ENCODE results near the gene LSAMP.
A peak's percentile ranks its signal among the peaks of the same experiment; 100 is the strongest.

The LSAMP gene

DNA sequence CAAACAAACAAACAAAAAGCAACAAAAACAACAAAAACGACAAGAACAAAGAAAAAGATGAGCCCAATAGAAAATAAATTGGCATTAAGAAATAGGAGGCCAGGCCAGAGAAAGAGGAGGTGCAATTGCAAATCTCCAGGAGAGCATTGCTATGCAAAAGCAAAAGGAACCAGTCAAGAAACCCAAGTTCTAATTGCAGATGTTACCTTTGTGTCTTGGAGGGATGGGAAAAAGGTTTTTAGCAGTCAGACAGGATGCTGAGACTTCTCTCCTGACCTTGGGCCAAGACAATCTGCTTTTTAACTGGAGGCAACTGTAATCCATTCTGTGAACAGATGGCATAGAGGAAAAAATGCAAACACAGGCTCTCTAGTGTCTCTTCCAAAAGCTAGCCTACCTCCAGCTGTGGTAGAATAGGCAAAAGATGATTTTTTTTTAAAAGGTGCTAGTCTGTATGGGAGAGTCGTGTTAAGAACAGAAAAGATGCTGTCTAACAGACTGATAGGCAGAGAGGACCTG, 56.4 kb downstream of the LSAMP start:
- DNase-seq, result no peak
- in situ Hi-C loops (cut with HindIII; ENCODE audit: low pct_ligation_motif_present, low pct_unique_long_range_greater_than_20kb, low sequenced_read_pairs), result no loop called here

DNA sequence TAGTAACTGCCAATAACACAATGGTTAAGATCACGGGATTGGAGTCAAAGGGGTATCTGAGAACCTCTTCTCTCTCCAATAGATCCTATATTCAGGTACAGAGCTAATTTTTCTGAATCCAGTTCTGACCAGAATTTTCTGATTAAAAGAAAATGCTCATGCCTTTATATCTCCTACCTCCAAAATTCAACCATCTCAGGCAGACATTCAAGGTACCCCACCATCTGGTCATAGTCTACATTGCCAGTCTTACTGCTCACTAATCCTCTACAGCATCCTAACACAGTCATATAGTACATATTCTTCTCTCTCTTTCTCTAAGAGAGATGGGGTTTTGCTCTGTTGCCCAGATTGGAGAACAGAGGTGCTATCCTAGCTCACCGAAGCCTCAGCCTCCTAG, 59.1 kb downstream of the LSAMP start:
- no peak for DNase-seq
- in situ Hi-C loops (cut with HindIII; ENCODE audit: low pct_ligation_motif_present, low pct_unique_long_range_greater_than_20kb, low sequenced_read_pairs), result no loop called here

DNA sequence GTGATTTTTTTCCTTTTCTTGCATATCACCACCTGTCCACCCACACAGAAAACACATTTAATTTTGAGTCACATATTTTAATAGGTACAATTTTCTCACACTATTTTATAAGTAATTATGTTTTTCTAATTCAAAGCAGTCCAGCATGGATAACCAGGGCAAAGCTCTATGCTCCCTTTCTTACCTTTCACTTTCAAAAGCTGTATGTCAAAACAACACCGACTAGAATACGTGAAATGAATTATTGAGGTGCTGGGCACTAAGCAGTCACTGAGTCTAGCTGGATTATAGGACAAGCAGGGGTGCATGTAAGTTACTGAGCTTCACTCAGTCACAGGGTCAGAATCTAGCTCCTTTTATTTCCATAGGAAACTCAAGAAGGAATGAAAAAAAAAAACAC, 60.6 kb downstream of the LSAMP start:
- DNase-seq, result no peak
- in situ Hi-C loops (cut with HindIII; ENCODE audit: low pct_ligation_motif_present, low pct_unique_long_range_greater_than_20kb, low sequenced_read_pairs), result no loop called here

GRCh38 chr3:116378077-116378476, 67.2 kb downstream of the LSAMP start:
- no peak for DNase-seq
- in situ Hi-C loops (cut with HindIII; ENCODE audit: low pct_ligation_motif_present, low pct_unique_long_range_greater_than_20kb, low sequenced_read_pairs), result no loop called here

GRCh38 chr3:116374901-116375300, 70.4 kb downstream of the LSAMP start:
- in situ Hi-C loops (cut with HindIII; ENCODE audit: low pct_ligation_motif_present, low pct_unique_long_range_greater_than_20kb, low sequenced_read_pairs), result no loop called here
- DNase-seq, result no peak

GRCh38 chr3:116367761-116368395, 77.4 kb downstream of the LSAMP start:
- DNase-seq, result no peak
- in situ Hi-C loops (cut with HindIII; ENCODE audit: low pct_ligation_motif_present, low pct_unique_long_range_greater_than_20kb, low sequenced_read_pairs), result no loop called here

DNA sequence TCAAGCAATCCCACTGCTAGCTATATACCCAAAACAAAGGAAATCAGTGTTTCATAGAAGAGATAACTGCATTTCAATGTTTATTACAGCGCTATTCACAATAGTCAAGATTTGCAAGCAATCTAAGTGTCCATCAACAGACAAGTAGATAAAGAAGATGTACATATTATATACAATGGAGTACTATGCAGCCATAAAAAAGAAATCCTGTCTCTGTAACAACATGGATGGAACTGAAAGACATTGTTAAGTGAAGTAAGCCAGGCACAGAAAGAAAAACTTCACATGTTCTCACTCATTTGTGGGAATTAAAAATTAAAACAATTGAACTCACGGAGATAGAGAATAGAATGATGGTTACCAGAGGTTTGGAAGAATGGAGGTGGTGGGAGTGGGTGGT, 89.2 kb downstream of the LSAMP start:
- no peak for DNase-seq
- in situ Hi-C loops (cut with HindIII; ENCODE audit: low pct_ligation_motif_present, low pct_unique_long_range_greater_than_20kb, low sequenced_read_pairs), result no loop called here

GRCh38 chr3:116354382-116354781, 90.9 kb downstream of the LSAMP start:
- DNase-seq, result no peak
- in situ Hi-C loops (cut with HindIII; ENCODE audit: low pct_ligation_motif_present, low pct_unique_long_range_greater_than_20kb, low sequenced_read_pairs), result no loop called here

DNA sequence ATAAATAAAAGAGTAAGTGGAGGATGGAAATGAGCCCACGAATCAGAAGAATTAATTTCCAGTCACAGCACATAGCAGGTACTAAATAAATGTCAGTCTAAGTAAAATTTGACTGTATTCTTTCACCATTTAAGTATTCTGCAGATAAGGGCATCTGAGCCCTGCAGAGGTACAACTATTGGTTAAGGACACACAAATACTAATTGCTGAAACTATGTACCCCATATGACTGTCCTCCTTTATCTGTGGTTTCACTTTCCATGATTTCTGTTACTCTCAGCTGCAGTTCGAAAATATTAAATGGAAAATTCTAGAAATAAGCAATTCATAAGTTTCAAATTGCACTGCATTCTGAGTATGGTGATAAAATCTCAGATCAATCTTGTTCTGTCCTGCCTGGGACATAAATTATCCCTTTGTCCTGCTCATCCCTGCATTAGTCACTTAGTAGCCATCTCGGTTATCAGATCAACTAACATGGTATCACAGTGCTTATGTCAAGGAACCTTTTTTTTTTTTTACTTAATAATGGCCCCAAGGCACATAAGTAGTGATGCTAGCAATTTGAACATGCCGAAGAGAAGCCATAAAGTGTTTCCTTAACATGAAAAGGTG, 95.1 kb downstream of the LSAMP start:
- no peak for DNase-seq
- in situ Hi-C loops (cut with HindIII; ENCODE audit: low pct_ligation_motif_present, low pct_unique_long_range_greater_than_20kb, low sequenced_read_pairs), result no loop called here

- in situ Hi-C loops (cut with HindIII; ENCODE audit: low pct_ligation_motif_present, low pct_unique_long_range_greater_than_20kb, low sequenced_read_pairs), result no loop called here
- no peak for DNase-seq
Measured at GRCh38 chr3:116348216-116348615, 97.1 kb downstream of the LSAMP start.

DNA sequence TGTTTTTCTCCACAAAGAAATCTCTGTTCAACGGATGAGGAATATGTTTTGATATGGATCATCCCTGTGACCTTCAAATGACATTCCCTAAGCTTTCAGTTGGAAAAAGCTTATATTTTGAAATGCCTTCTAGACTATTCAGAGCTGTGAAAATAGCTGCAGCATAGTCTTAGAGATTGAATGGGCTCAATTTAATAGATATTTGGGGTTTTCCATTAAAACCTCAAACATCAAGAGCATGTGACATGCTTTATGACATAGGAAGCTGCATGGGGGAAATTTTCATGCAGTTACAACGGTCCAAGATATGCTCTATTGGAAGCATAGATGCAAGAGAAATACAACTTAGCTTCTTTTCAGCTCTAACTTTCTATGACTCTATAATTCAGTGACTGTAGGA, 102.8 kb downstream of the LSAMP start:
- DNase-seq, result no peak
- in situ Hi-C loops (cut with HindIII; ENCODE audit: low pct_ligation_motif_present, low pct_unique_long_range_greater_than_20kb, low sequenced_read_pairs), result no loop called here

DNA sequence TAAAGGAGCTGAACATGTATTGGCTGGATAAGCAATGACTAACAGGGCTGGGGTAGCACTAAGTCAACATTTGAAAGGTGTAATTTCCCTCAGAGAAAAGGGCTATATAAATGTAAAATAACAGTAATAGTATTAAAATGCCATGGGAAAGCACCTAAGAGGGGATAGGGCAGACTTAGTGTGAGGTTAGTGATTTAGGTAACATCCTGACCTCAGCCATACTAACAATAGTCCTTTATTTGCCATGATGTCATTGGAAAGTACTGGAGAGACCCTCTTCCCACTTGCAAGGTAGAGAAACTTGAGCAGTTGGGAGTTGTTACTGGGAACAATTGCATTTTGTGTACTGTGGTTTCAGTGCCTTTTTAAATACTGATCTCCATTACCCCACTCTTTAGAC, 103.4 kb downstream of the LSAMP start:
- DNase-seq, result no peak

DNA sequence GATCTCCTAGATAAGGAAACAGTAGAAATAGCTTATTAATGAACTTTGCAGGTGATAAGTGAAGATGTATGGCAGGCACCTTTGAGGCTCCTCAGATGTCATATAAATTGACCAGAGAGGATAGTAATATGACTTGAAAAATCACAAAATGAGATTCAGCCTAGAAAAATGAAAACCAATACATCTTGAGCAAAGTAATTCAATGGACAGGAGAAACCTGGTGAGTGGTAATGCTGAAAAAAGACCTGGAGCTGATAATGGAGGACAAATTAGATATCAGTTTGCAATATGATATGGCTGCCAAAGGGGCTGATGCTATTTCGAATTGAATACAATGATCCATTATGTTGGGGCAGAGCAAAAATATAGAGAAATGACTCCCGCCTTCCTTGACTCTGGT, 103.9 kb downstream of the LSAMP start:
- in situ Hi-C loops (cut with HindIII; ENCODE audit: low pct_ligation_motif_present, low pct_unique_long_range_greater_than_20kb, low sequenced_read_pairs), result no loop called here
- DNase-seq, result no peak

More for the DNA sequence above, 103.4 kb downstream of the LSAMP start:
- in situ Hi-C loops (cut with HindIII; ENCODE audit: low pct_ligation_motif_present, low pct_unique_long_range_greater_than_20kb, low sequenced_read_pairs), result no loop called here

DNA sequence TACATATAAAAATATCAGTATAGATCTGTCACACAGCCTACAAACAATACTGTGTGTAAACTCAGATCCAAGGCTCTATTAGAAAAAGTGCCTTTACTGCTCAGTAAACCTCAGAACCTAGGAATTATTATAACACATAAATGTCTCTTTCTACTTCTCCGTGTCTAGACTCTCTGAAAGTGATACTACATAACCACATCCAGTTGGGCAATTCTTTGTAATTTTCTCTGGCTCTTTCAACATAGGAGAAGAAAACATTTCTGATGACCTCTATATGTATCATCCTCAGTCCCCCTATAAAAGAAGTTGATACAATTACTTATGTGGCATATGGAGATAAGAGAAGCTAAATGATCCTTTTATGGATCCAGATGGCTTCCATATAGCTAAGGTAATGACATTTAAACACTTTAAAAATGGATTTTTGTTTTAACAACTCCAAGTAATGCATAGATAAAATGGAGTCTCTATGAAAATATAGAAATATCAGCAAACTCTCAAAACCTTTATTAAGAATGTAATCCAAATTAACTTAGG, 104.5 kb downstream of the LSAMP start:
- no peak for DNase-seq
- in situ Hi-C loops (cut with HindIII; ENCODE audit: low pct_ligation_motif_present, low pct_unique_long_range_greater_than_20kb, low sequenced_read_pairs), result no loop called here

DNA sequence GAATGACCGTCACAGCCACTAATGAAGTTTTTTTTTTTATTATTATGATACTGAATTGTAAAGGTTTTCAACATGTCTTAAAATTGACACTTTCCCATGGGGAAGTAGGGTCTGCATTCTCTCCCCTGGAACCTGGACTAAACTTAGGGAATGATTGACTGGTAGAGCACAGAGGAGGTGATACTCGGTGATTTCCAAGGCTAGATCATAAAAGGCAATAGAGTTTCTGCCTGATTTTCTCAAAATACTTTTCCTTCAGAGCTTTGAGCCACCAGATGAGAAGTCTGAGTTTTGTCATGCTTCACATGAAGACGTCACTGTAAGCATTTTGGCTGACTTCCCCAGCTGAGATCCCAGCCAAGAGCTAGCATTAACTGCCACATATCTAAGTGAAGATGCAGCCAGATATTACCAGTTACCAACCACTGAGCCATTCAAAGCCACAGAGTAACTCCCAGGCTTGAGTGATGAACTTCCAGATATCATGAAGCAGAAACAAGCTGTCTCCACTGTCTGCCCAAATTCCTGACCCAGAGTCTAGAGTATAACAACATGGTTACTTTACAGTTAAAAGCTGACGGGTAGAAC, 105.8 kb downstream of the LSAMP start:
- no peak for DNase-seq
- in situ Hi-C loops (cut with HindIII; ENCODE audit: low pct_ligation_motif_present, low pct_unique_long_range_greater_than_20kb, low sequenced_read_pairs), result no loop called here

- no peak for DNase-seq
- in situ Hi-C loops (cut with HindIII; ENCODE audit: low pct_ligation_motif_present, low pct_unique_long_range_greater_than_20kb, low sequenced_read_pairs), result no loop called here
Measured at GRCh38 chr3:116338713-116339112, 106.6 kb downstream of the LSAMP start.

DNA sequence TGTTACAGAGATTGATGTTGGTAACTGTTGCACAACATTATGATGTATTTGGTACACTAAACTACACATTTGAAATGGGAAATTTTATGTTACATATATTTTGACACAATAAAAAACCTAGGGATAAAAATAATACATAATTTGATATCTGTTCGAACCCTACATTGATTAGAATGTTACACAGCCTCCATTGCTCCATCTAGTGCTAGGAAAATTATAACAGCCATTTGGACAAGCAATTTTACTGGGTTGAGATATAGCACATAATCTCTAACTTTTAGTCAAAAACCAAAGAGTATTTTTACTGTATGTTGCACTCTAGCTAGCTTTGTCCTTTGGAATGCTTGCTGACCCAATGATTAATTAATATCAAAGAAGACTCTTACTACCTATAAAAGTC, 108.1 kb downstream of the LSAMP start:
- peak; percentile 11 for DNase-seq
- in situ Hi-C loops (cut with HindIII; ENCODE audit: low pct_ligation_motif_present, low pct_unique_long_range_greater_than_20kb, low sequenced_read_pairs), result no loop called here

DNA sequence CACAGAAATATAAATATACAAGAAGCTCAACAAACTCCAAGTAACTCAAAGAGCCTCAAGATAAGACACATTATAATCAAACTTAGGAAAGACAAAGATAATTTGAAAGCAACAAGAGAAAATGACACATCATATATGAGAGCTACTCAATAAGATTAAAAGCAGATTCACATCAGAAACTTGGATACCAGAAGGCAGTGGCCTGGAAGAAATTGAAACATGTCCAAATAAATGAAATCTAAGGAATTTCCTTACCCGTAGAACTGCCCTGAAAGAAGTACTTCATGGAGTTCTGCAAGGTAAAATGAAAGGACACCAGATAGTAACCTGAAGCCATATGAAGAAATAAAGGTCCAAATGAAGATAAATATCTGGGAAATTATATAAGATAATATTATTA, 113.9 kb downstream of the LSAMP start:
- in situ Hi-C loops (cut with HindIII; ENCODE audit: low pct_ligation_motif_present, low pct_unique_long_range_greater_than_20kb, low sequenced_read_pairs), result no loop called here
- no peak for DNase-seq

GRCh38 chr3:116322750-116323375, 122.4 kb downstream of the LSAMP start:
- DNase-seq, result no peak
- in situ Hi-C loops (cut with HindIII; ENCODE audit: low pct_ligation_motif_present, low pct_unique_long_range_greater_than_20kb, low sequenced_read_pairs), result no loop called here

Data from ACHN (cell line).